Aorta (tissue), 5 donors: Measurements from ENCODE around the gene CRB2. TPM values are rescaled to one million over a fixed set of nuclear protein-coding genes. Genes with fewer than 3 reads are reported as not detected.

Experiments
- ATAC-seq: fragments of 200-7000 bp; cut with Tn5 transposase; one replicate; pipeline ENCODE4 v1.9.1; 2022; ENCODE audit warnings: moderate library complexity; ENCODE audit not compliant: low FRiP score
- DNase-seq, 2 donors: peaks; one replicate each; pipeline ENCODE4 v3.0.0-alpha.2; 2020
- H3K27ac ChIP-seq, 2 donors: one replicate each; pipeline ENCODE4 v1.5.1; 2013; ENCODE audit warnings: low read length in 2 of 2, mild to moderate bottlenecking in 2 of 2, moderate library complexity in 2 of 2, control low read depth in 1 of 2, inconsistent platforms in 1 of 2, low read depth in 1 of 2
- H3K27me3 ChIP-seq, 2 donors: one replicate each; pipeline ENCODE4 v1.6.1; 2013; ENCODE audit warnings: control low read depth in 1 of 2, low read length in 1 of 2, mild to moderate bottlenecking in 1 of 2, moderate library complexity in 1 of 2; ENCODE audit not compliant: insufficient read depth in 2 of 2, control insufficient read depth in 1 of 2
- H3K36me3 ChIP-seq, 2 donors: one replicate each; pipeline ENCODE4 v1.6.1; 2013; ENCODE audit warnings: control low read depth in 1 of 2, low read length in 1 of 2, mild to moderate bottlenecking in 1 of 2; ENCODE audit not compliant: insufficient read depth in 2 of 2, control insufficient read depth in 1 of 2
- H3K4me1 ChIP-seq, 2 donors: one replicate each; pipeline ENCODE4 v1.6.1; 2013; ENCODE audit warnings: low read length in 2 of 2, control low read depth in 1 of 2, mild to moderate bottlenecking in 1 of 2, moderate library complexity in 1 of 2; ENCODE audit not compliant: insufficient read depth in 2 of 2, control insufficient read depth in 1 of 2
- H3K4me3 ChIP-seq, 2 donors: one replicate each; pipeline ENCODE4 v1.5.1; 2013; ENCODE audit warnings: low read length in 2 of 2, control low read depth in 1 of 2, mild to moderate bottlenecking in 1 of 2
- H3K9me3 ChIP-seq: one replicate; pipeline ENCODE4 v1.6.1; 2013; ENCODE audit warnings: mild to moderate bottlenecking, low read length; ENCODE audit not compliant: control insufficient read depth
- WGBS, 2 donors: extraction: QIAGEN DNeasy Blood & Tissue Kit; methylation state at CpG; one replicate each; pipeline ENCODE4 v1.1.7; 2013; 5-methylcytosine and 5-hydroxymethylcytosine counted together
- intact Hi-C, 2 donors: fragments of 100-400 bp; cut with DNase I; formaldehyde crosslinking; loops; one replicate each; pipeline versions ENCODE4 v1.14.2 to v1.15.0; 2022
- long read RNA-seq, 2 donors: library from polyadenylated mRNA; unstranded; transcript quantifications; one replicate each; pipeline ENCODE4 v2.0.0, GENCODE V29; 2020 to 2021
- polyA plus RNA-seq, 2 donors: library from polyadenylated mRNA; stranded (reverse); fragments of 200-250 nt; gene quantifications; one replicate each; pipeline ENCODE4 v1.2.3, GENCODE V29; 2013
- total RNA-seq, 2 donors: library from RNA; stranded (reverse); fragmentation: NEBNext Ultra II Directional; extraction: Animal tissue kit (Norgen Biotek cat#: 25700); gene quantifications; one replicate each; pipeline ENCODE4 v1.2.1, GENCODE V29; 2021
- donor health status: healthy with polysubstance abuse.
- donor health status: Bipolar disorder and iron deficiency.
- donor health status: DM: no; HTN: no; CAD: no.
- donor health status: DM: no; HTN: no; CAD: no.
- donor health status: DM: yes; HTN: yes; CAD: no.

CRB2 gene
- total RNA-seq (under 1 TPM in 1 of 2 donors, not detected in 1; 0.15 TPM), polyA plus RNA-seq (under 1 TPM in 1 of 2 donors, not detected in 1; 0.03 TPM)
- long read RNA-seq, donor 1 = 0 reads
- long read RNA-seq, donor 2, partial matches to known transcripts = 1 of 2 reads
- long read RNA-seq, donor 2, other reads (novel, unspliced or antisense) = 1 of 2 reads

- Histone ChIP-seq H3K4me3 (no peak within 1 kb of the TSS), H3K9me3 (no peaks in the 10 kb centered on the region), H3K27ac (no peak within 1 kb of the TSS), H3K27me3 (no peaks in the 10 kb centered on the region), H3K36me3 (no peaks in the 10 kb centered on the region), H3K4me1 (no peaks in the 10 kb centered on the region)
- DNase-seq (no peak), ATAC-seq (no peak)
- WGBS, 2 donors = 50 to 53% methylated on average over 13 to 17 of the region's 17 CpGs
- intact Hi-C loops = no loop called here
Measured at GRCh38 chr9:123355761-123356431, at the start of gene CRB2. TSS of gene CRB2 (plus strand) at chr9:123356197. CDS start at chr9:123356261, 64 bp downstream.

- DNase-seq (no peak), ATAC-seq (no peak)
- Histone ChIP-seq H3K27ac (no peak overlapping the region), H3K4me3 (no peak overlapping the region), H3K4me1 (no peaks in the 10 kb centered on the region), H3K27me3 (no peaks in the 10 kb centered on the region), H3K9me3 (no peaks in the 10 kb centered on the region), H3K36me3 (no peaks in the 10 kb centered on the region)
- WGBS, 2 donors = 70 to 81% methylated on average over 1 of the region's 1 CpG
- intact Hi-C loops = no loop called here
Measured at GRCh38 chr9:123309611-123310010, 46.4 kb upstream of the CRB2 start.

- Histone ChIP-seq H3K4me3 (no peak overlapping the region), H3K27me3 (no peaks in the 10 kb centered on the region), H3K4me1 (no peaks in the 10 kb centered on the region), H3K27ac (no peak overlapping the region), H3K36me3 (no peaks in the 10 kb centered on the region), H3K9me3 (no peaks in the 10 kb centered on the region)
- no peak for ATAC-seq
- DNase-seq = no peak
- 71 to 77% methylated on average over 4 of the region's 4 CpGs for WGBS, 2 donors
- intact Hi-C loops = no loop called here
Measured at GRCh38 chr9:123310551-123311249, 45.3 kb upstream of the CRB2 start.

GRCh38 chr9:123311250-123311752 lies 44.7 kb upstream of the CRB2 start:
- ATAC-seq (no peak), DNase-seq (no peak)
- no peaks in the 10 kb centered on the region for H3K36me3 ChIP-seq
- H3K4me3 ChIP-seq = no peak overlapping the region
- H3K9me3 ChIP-seq = no peaks in the 10 kb centered on the region
- H3K4me1 ChIP-seq = no peaks in the 10 kb centered on the region
- intact Hi-C loops = no loop called here
- 72 to 77% methylated on average over 9 of the region's 9 CpGs for WGBS, 2 donors
- no peak overlapping the region for H3K27ac ChIP-seq
- no peaks in the 10 kb centered on the region for H3K27me3 ChIP-seq

GRCh38 chr9:123312306-123312877 lies 43.6 kb upstream of the CRB2 start:
- WGBS, 2 donors = 89 to 90% methylated on average over 4 of the region's 4 CpGs
- no peak overlapping the region for H3K27ac ChIP-seq
- intact Hi-C loops = no loop called here
- ATAC-seq (no peak), DNase-seq (no peak)
- no peaks in the 10 kb centered on the region for H3K36me3 ChIP-seq
- no peak overlapping the region for H3K4me3 ChIP-seq
- H3K9me3 ChIP-seq = no peaks in the 10 kb centered on the region
- no peaks in the 10 kb centered on the region for H3K4me1 ChIP-seq
- H3K27me3 ChIP-seq = no peaks in the 10 kb centered on the region

- no peak overlapping the region for H3K27ac ChIP-seq
- H3K36me3 ChIP-seq = no peaks in the 10 kb centered on the region
- no peaks in the 10 kb centered on the region for H3K9me3 ChIP-seq
- intact Hi-C loops = no loop called here
- no peak overlapping the region for H3K4me3 ChIP-seq
- WGBS, 2 donors = 93 to 96% methylated on average over 6 of the region's 6 CpGs
- ATAC-seq = no peak
- H3K27me3 ChIP-seq = no peaks in the 10 kb centered on the region
- H3K4me1 ChIP-seq = no peaks in the 10 kb centered on the region
- no peak for DNase-seq
Measured at GRCh38 chr9:123314617-123315016, 41.4 kb upstream of the CRB2 start.

- Histone ChIP-seq H3K9me3 (no peaks in the 10 kb centered on the region), H3K27me3 (no peaks in the 10 kb centered on the region), H3K4me3 (no peak overlapping the region), H3K4me1 (no peaks in the 10 kb centered on the region), H3K36me3 (no peaks in the 10 kb centered on the region), H3K27ac (no peak overlapping the region)
- intact Hi-C loops = no loop called here
- ATAC-seq (no peak), DNase-seq (no peak)
- WGBS, 2 donors = 88 to 92% methylated on average over 2 of the region's 2 CpGs
Measured at GRCh38 chr9:123315635-123316034, 40.4 kb upstream of the CRB2 start.

- Histone ChIP-seq H3K36me3 (no peaks in the 10 kb centered on the region), H3K9me3 (no peaks in the 10 kb centered on the region), H3K4me1 (no peaks in the 10 kb centered on the region), H3K4me3 (no peak overlapping the region), H3K27ac (no peak overlapping the region), H3K27me3 (no peaks in the 10 kb centered on the region)
- ATAC-seq (no peak), DNase-seq (no peak)
- WGBS, 2 donors = 79 to 85% methylated on average over 7 of the region's 7 CpGs
- intact Hi-C loops = no loop called here
Measured at GRCh38 chr9:123316053-123316718, 39.8 kb upstream of the CRB2 start.
